ENCODE measurements around the gene DYNC1LI1. TPM values are rescaled to one million over a fixed set of nuclear protein-coding genes. Genes with fewer than 3 reads are reported as not detected.

DYNC1LI1 gene
- polyA plus RNA-seq, 1 of the 3 experiments (the other 2 are of a cell fraction) = 15.4 TPM

GRCh38 chr3:32612547-32612946 lies 41.9 kb upstream of the DYNC1LI1 start (continued):
- TF ChIP-seq REST (IDR thresholded peaks at IDR 0.05; ENCODE audit: low read depth, low read length) = no peak

- TF ChIP-seq RXRA (IDR thresholded peaks at IDR 0.05; ENCODE audit: borderline replicate concordance, low read depth) = no peak
- no peak for TF ChIP-seq POLR2AphosphoS5 (IDR thresholded peaks at IDR 0.05; ENCODE audit: low read depth, low read length)
- no peak for TF ChIP-seq RCOR1 (IDR thresholded peaks at IDR 0.05; ENCODE audit: low read length)
- TF ChIP-seq USF1 (IDR thresholded peaks at IDR 0.05; ENCODE audit: borderline replicate concordance, low read depth) = no peak
- TF ChIP-seq MXI1 (IDR thresholded peaks at IDR 0.05; ENCODE audit: low read depth, low read length) = no peak
- TF ChIP-seq FOXM1 (IDR thresholded peaks at IDR 0.05; ENCODE audit: low read depth) = no peak
- Histone ChIP-seq H3K27ac (ENCODE audit: low read depth in 2 of 2, low read length in 1 of 2) (no peak overlapping the region), H3K4me3 (ENCODE audit: low read depth in 2 of 2, low read length in 1 of 2) (no peak overlapping the region), H3K9ac (no peak overlapping the region), H3K9me3 (no peaks in the 10 kb centered on the region), H3K79me2 (ENCODE audit: insufficient read depth) (no peaks in the 10 kb centered on the region), H3F3A (replicated peaks; ENCODE audit: insufficient read depth) (no peaks in the 10 kb centered on the region), H4K20me1 (ENCODE audit: insufficient read depth) (no peaks in the 10 kb centered on the region), H3K9me2 (no peaks in the 10 kb centered on the region), H3K36me3 (replicated peaks in 1 of 2; ENCODE audit: control insufficient read depth in 1 of 2, insufficient read depth in 2 of 2, low read length in 1 of 2) (no peaks in the 10 kb centered on the region), H3K4me2 (no peak overlapping the region), H3K4me1 (ENCODE audit: control insufficient read depth in 1 of 2, insufficient read depth in 2 of 2, low read depth in 1 of 2, low read length in 1 of 2) (no peaks in the 10 kb centered on the region), H3K27me3 (ENCODE audit: insufficient read depth) (no peaks in the 10 kb centered on the region; the same call in 1 of the 2 replicates), H2AFZ (ENCODE audit: low read depth) (no peak overlapping the region)
- no peak for DNase-seq
- POLR2A ChIA-PET = no interaction called here
- 90% methylated on average over 2 of the region's 2 CpGs for WGBS (ENCODE audit: low lambda C conversion rate)
- CTCF ChIA-PET = no interaction called here
Measured at GRCh38 chr3:32607522-32607921, 36.9 kb upstream of the DYNC1LI1 start.

GRCh38 chr3:32606960-32607359 lies 36.3 kb upstream of the DYNC1LI1 start:
- Histone ChIP-seq H3K79me2 (ENCODE audit: insufficient read depth) (no peaks in the 10 kb centered on the region), H3K27ac (ENCODE audit: low read depth in 2 of 2, low read length in 1 of 2) (no peak overlapping the region), H3K4me1 (ENCODE audit: control insufficient read depth in 1 of 2, insufficient read depth in 2 of 2, low read depth in 1 of 2, low read length in 1 of 2) (no peaks in the 10 kb centered on the region), H3K27me3 (ENCODE audit: insufficient read depth) (no peaks in the 10 kb centered on the region; the same call in 1 of the 2 replicates), H3K4me2 (no peak overlapping the region), H3K9me3 (no peaks in the 10 kb centered on the region), H4K20me1 (ENCODE audit: insufficient read depth) (no peaks in the 10 kb centered on the region), H2AFZ (ENCODE audit: low read depth) (no peak overlapping the region), H3K9ac (no peak overlapping the region), H3F3A (replicated peaks; ENCODE audit: insufficient read depth) (no peaks in the 10 kb centered on the region), H3K9me2 (no peaks in the 10 kb centered on the region), H3K4me3 (ENCODE audit: low read depth in 2 of 2, low read length in 1 of 2) (no peak overlapping the region), H3K36me3 (replicated peaks in 1 of 2; ENCODE audit: control insufficient read depth in 1 of 2, insufficient read depth in 2 of 2, low read length in 1 of 2) (no peaks in the 10 kb centered on the region)
- WGBS (ENCODE audit: low lambda C conversion rate) = 28% methylated on average over 3 of the region's 3 CpGs
- no peak for DNase-seq
- TF ChIP-seq USF1 (IDR thresholded peaks at IDR 0.05; ENCODE audit: borderline replicate concordance, low read depth) (no peak), REST (IDR thresholded peaks at IDR 0.05; ENCODE audit: low read depth, low read length) (no peak), USF2 (IDR thresholded peaks at IDR 0.05; ENCODE audit: borderline replicate concordance, low read depth, low read length) (no peak)
- ChIA-PET CTCF (no interaction called here), POLR2A (no interaction called here)

All from SK-N-SH (cell line).